Sigmoid colon (tissue), 4 donors: ENCODE results near the gene NFATC2IP.
"Not testable (repeated sequence)": the region's sequence is repeated elsewhere in the genome, so short reads cannot be mapped to it uniquely, and the experiment has no call there.

Source experiments
- EP300 ChIP-seq, 4 donors: sonication (generic); formaldehyde crosslinking; IDR thresholded peaks; one replicate each; pipeline ENCODE4 v1.6.1; 2017; ENCODE audit warnings: antibody characterized with exemption in 4 of 4
- POLR2A ChIP-seq, 2 donors: fragments of 450-650 bp; IDR thresholded peaks; one replicate each; pipeline ENCODE4 v1.6.1; 2016; ENCODE audit warnings: antibody characterized with exemption in 2 of 2, mild to moderate bottlenecking in 2 of 2, moderate library complexity in 2 of 2
- POLR2AphosphoS5 ChIP-seq, 4 donors: sonication (generic); formaldehyde crosslinking; IDR thresholded peaks; one replicate each; pipeline ENCODE4 v1.6.1; 2017; ENCODE audit warnings: antibody characterized with exemption in 4 of 4
- TF ChIP-seq, protein P1 (sequence below), 4 experiments: fragments of 450-650 bp in 3 of 4; fragments of 200-600 bp in 1 of 4; IDR thresholded peaks; one replicate each; pipeline ENCODE4 v1.5.1; 2016 to 2019; ENCODE audit warnings: antibody characterized with exemption in 4 of 4, mild to moderate bottlenecking in 3 of 4, moderate library complexity in 2 of 4

DNA sequence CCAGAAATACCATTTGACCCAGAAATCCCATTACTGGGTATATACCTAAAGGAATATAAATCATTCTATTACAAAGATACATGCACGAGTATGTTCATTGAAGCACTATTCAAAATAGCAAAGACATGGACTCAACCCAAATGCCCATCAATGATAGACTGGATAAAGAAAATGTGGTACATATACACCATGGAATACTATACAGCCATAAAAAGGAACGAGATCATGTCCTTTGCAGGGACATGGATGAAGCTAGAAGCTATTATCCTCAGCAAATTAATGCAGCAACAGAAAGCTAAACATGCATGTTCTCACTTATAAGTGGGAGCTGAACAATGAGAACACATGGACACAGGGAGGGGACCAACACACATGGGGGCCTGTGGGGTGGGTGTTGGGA lies 24.5 kb upstream of the NFATC2IP start:
- TF ChIP-seq, protein P1, sequence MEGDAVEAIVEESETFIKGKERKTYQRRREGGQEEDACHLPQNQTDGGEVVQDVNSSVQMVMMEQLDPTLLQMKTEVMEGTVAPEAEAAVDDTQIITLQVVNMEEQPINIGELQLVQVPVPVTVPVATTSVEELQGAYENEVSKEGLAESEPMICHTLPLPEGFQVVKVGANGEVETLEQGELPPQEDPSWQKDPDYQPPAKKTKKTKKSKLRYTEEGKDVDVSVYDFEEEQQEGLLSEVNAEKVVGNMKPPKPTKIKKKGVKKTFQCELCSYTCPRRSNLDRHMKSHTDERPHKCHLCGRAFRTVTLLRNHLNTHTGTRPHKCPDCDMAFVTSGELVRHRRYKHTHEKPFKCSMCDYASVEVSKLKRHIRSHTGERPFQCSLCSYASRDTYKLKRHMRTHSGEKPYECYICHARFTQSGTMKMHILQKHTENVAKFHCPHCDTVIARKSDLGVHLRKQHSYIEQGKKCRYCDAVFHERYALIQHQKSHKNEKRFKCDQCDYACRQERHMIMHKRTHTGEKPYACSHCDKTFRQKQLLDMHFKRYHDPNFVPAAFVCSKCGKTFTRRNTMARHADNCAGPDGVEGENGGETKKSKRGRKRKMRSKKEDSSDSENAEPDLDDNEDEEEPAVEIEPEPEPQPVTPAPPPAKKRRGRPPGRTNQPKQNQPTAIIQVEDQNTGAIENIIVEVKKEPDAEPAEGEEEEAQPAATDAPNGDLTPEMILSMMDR (IDR thresholded peaks at IDR 0.05), result not testable (repeated sequence)
- not testable (repeated sequence) for TF ChIP-seq POLR2AphosphoS5, EP300, POLR2A (IDR thresholded peaks at IDR 0.05)
